HG03565 (cell line): ENCODE data around the gene SOS1.

Source experiments
- ATAC-seq: cut with Tn5 transposase; IDR thresholded peaks from one replicate; pipeline ENCODE4 v1.9.1; 2021; ENCODE audit warnings: mild to moderate bottlenecking, moderate library complexity; ENCODE audit not compliant: unreplicated experiment

Gene SOS1

GRCh38 chr2:39039072-39039471 is 81.8 kb downstream of the SOS1 start:
- ATAC-seq, result no peak

GRCh38 chr2:39033980-39034379 is 86.9 kb downstream of the SOS1 start:
- ATAC-seq, result no peak

GRCh38 chr2:39027421-39027820 is 93.4 kb downstream of the SOS1 start:
- ATAC-seq, result no peak

- no peak for ATAC-seq
Observed at GRCh38 chr2:39024833-39025232, 96.0 kb downstream of the SOS1 start.

GRCh38 chr2:39023649-39024048 is 97.2 kb downstream of the SOS1 start:
- no peak for ATAC-seq

- no peak for ATAC-seq
Observed at GRCh38 chr2:39022642-39023235, 98.1 kb downstream of the SOS1 start.

GRCh38 chr2:39020383-39020782 is 100.5 kb downstream of the SOS1 start:
- ATAC-seq, result no peak

- ATAC-seq, result no peak
Observed at GRCh38 chr2:39018638-39019037, 102.2 kb downstream of the SOS1 start.

GRCh38 chr2:39017334-39017733 is 103.5 kb downstream of the SOS1 start:
- no peak for ATAC-seq

GRCh38 chr2:39015424-39015823 is 105.4 kb downstream of the SOS1 start:
- ATAC-seq, result no peak

- no peak for ATAC-seq
Observed at GRCh38 chr2:39013871-39014270, 107.0 kb downstream of the SOS1 start.

- ATAC-seq, result no peak
Observed at GRCh38 chr2:39008665-39009064, 112.2 kb downstream of the SOS1 start.

GRCh38 chr2:39007875-39008504 is 112.9 kb downstream of the SOS1 start:
- ATAC-seq, result no peak

GRCh38 chr2:39000552-39000951 is 120.3 kb downstream of the SOS1 start:
- ATAC-seq, result no peak

GRCh38 chr2:38997781-38998180 is 123.1 kb downstream of the SOS1 start:
- no peak for ATAC-seq

GRCh38 chr2:38991899-38992298 is 129.0 kb downstream of the SOS1 start:
- ATAC-seq, result no peak

GRCh38 chr2:38988716-38989115 is 132.1 kb downstream of the SOS1 start:
- ATAC-seq, result no peak

- ATAC-seq, result no peak
Observed at GRCh38 chr2:38982498-38982897, 138.4 kb downstream of the SOS1 start.

GRCh38 chr2:38981670-38982357 is 139.0 kb downstream of the SOS1 start:
- ATAC-seq, result no peak

GRCh38 chr2:38981003-38981669 is 139.7 kb downstream of the SOS1 start:
- ATAC-seq, result no peak

- ATAC-seq, result no peak
Observed at GRCh38 chr2:38978908-38979307, 141.9 kb downstream of the SOS1 start.
